Measurements from ENCODE around the gene PPP3R1.

Gene PPP3R1

DNA sequence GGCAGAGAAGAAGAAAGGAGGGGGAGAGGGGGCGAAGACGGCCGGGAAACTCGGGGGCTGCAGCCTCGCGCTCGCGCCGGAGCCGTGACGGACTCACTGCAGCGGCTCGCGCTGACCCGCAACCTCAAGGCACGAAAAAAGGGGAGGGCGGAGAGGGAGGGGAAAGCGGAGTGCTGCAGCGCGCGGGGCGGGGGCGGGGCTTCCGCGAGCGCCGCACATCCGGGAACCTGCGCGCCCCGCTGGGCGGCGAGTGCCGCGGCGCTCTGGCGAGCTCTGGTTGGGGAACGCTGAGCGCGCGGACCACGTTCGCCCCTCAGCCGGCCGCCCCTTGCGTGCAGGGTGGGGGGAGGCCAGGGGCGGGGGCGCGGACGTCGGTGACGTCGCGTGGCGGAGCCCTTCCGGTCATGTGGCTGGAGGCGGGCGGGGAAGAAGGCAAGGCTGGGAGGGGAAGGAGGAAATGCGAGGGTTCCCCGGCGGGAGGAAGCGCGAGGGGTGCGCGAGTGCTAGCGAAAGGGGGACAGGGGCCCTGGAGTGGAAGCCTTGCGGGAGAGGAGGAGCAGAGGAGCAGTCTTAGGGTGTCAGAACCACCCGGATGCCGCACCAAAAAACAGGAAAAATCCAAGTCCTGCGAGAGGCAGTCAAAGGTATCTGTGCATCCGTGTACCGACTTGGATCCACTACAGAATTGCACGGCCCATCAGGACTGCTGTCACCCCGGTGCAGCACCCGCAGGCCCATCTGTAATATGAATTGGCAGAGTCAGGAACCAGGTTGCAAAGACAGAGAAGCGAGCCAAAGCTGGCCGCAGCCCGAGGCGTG is at the start of gene PPP3R1:
TSS of gene PPP3R1 (minus strand) at position 133 of the 819 bp plus-strand sequence. CDS start 405 bp downstream, outside the sequence.
- DNase-seq = peak; percentile 96

DNA sequence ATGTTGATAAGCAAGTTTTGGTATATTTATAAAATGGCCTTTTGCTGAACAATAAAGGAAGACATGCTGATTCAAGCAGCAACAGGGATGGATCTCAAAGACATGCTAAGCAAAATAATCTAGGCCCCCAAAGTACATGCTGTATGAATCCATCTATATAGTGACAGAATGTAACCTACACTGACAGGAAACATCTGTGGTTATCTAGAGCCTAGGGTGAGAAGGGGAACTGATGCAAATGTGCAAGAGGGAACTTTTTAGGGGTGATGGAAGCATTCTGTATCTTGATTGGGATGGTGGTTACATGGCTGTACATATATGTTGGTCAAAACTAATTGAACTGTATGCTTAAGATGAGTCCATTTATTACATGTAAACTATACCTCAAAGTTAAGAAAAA is 43.2 kb upstream of the PPP3R1 start:
- no peak for DNase-seq

GRCh38 chr2:68294913-68295312 is 42.6 kb upstream of the PPP3R1 start:
- no peak for DNase-seq

DNA sequence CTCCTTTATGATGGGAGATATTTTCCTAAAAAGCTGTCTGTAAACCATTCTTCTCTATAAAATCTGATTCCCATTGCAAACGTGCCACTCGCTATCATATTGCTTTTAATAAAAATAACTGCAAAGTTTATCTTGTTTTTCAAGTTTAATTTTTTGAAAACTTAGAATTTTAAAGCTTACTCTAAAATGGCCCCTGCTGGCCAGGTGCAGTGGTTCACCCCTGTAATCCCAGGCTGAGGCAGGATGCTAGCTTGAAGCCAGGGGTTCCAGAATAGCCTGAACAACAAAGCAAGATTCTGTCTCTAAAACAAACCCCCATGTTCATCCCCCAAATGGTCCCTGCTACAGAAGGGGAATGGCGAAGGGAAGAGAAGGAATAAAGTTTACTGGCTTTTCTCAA is 41.9 kb upstream of the PPP3R1 start:
- DNase-seq = no peak

DNA sequence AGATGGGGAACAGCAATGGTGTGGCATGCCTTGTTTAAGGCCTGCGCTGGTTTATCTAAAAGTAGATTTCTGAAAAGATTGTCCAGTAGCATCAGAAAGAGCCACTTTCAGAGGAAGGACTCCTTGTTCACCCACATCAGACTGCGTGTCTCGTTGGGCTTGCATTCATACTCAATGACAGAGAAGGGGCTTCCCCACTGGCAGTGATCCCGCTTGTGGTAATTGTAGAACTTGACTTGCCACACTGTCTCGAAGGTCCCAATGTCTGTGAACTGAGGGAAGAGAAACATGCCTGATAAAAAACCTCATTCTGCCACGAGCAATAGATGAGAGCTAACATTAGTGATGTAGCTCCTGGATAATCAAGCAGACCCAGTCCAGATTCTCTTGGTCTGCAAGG is 41.4 kb upstream of the PPP3R1 start:
- no peak for DNase-seq

- DNase-seq = no peak
These were observed 40.7 kb upstream of the PPP3R1 start for GRCh38 chr2:68293024-68293423.

DNA sequence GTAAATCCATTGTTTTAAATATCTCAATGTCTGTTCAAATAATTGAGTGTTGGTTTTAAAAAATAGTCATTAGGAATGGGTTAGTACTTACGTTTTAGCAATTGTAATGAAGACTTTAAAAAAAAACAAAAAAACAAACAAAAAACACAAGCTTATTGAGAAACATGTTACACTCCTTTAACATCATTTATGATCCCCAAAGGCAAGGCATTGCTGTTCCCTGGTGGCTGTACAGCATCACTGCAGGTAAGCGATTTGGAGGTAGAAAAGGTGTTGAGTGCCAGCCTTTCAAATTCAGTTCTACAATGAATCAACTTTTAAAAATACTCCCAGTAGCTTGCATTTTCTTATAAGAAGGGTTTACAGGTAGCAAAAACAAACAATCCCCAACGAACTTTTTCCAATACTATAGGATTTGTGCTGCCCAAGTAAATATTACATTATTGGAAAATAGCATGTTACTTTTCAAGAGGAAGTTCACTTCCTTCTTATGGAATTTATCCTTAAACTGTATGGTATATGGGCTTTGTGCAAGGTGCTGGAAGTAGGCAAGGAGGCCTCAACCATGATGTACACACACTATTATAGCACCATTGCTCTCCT is 39.9 kb upstream of the PPP3R1 start:
- DNase-seq = peak; percentile 35

DNA sequence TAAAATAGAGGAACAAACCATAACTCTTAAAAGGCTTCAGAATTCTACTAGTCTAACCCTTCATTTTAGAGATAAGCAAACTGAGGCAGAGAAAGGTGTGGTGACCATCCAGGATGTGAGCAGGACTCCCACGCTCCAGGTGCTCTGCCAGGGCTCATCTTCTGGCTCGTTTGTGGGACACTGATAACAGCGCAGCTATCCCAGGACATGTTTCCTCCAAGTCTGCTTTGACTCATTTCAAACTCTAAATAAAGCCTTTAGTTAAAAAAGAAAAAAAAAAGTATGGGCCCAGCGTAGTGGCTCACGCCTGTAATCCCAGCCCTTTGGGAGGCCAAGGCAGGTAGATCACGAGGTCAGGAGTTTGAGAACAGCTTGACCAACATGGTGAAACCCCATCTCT is 39.0 kb upstream of the PPP3R1 start:
- DNase-seq = no peak

GRCh38 chr2:68290901-68291300 is 38.6 kb upstream of the PPP3R1 start:
- DNase-seq = no peak

DNA sequence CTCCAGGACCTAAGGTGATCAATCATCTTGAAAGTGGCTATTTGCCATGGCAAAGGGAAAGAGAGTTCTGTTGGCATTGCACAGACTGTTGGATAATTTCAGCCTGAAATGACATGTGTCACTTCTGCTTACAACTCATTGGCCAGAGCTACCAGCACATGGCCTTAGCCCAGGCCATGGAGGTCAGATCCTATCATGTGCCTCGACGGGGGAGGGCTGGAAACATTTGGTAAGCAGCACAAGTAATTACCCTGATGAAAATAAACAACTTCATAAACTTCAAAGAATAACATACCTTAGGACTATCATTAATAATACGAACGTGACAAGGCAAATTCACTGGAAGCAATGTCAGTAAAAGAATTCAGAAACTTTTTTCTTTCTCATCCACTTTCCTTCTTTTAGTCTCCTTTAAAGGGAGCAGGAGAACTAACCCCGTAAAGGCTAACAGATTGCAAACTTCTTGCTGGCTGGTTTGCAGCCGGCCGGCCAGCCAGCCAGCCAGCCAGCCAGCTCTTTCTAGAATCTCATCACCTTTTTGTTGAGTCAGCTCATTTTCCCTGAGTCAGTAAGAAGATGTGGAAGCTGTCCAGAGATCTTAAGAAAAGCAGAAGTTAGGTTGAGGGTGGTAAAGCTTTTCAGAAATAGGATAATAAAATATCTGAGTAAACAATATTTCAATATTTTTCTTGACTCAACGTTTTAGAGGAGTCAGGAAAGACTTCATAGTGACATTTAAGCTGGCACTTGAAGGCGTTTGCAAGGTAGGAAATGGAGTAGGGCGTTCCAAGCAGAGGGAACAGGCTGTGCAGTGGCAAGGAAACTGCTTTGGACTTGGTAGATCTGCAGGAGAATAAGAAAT is 35.5 kb upstream of the PPP3R1 start:
- no peak for DNase-seq

- no peak for DNase-seq
These were observed 32.6 kb upstream of the PPP3R1 start for GRCh38 chr2:68284896-68285295.

DNA sequence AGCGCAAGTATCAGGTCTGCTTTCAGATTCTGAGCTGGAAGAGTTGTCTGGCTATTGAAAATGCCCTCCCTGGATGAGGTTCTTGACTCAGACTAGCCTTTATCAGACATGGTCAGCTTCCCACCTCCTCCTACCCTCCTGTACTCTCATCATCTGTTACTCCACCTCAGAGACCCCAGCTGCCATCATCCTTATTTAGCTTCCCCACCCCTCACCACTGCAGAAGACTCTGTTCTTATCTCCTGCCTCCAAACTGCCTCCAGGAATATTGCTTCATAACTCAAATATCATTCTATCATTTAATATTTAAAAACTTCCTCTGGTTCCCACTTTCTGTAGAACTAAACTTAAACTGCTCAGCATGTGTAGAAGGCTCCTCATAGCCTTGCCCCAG is 31.1 kb upstream of the PPP3R1 start:
- DNase-seq = no peak

- peak; percentile 62 for DNase-seq
These were observed 30.6 kb upstream of the PPP3R1 start for GRCh38 chr2:68282811-68283418.

DNA sequence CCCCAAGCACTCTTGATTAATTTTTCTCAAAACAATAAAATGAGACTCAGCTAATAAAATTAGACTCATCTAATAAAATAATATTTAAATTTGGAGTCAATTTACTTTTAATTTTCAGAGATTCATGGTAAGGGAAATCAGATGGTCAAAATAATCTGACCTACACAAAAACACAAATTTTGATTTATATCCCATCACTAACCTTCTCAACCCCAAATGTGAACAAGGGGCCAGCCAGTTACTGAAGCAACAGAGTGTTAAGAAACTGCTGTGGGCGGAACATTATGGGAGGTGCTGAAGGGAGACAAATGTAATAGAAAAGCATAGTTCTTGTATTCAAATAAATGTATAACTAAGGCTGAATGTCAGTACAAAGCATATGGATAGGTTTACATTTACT is 28.5 kb upstream of the PPP3R1 start:
- no peak for DNase-seq

DNA sequence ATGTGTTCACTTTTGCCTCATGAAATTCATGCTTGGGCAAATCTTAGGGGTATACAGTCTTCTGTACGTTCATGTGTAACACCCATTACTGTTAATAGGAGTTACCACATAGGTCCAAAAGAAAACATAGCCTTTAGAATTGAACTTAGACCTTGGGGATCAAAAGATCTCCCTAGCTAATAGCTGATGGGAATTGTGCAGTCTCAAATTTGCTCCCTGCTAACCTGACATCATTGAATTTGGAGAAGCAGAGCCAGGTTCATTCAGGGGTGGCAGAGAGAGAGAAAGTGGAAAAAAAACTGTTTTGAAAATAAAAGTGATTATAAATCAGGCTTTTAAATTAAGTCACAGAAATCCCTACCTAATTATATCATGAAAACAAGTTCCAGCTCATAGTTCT is 28.0 kb upstream of the PPP3R1 start:
- no peak for DNase-seq

GRCh38 chr2:68279691-68280090 is 27.4 kb upstream of the PPP3R1 start:
- DNase-seq = no peak

- no peak for DNase-seq
These were observed 25.8 kb upstream of the PPP3R1 start for GRCh38 chr2:68278169-68278568.

- no peak for DNase-seq
These were observed 21.7 kb upstream of the PPP3R1 start for GRCh38 chr2:68274022-68274421.

DNA sequence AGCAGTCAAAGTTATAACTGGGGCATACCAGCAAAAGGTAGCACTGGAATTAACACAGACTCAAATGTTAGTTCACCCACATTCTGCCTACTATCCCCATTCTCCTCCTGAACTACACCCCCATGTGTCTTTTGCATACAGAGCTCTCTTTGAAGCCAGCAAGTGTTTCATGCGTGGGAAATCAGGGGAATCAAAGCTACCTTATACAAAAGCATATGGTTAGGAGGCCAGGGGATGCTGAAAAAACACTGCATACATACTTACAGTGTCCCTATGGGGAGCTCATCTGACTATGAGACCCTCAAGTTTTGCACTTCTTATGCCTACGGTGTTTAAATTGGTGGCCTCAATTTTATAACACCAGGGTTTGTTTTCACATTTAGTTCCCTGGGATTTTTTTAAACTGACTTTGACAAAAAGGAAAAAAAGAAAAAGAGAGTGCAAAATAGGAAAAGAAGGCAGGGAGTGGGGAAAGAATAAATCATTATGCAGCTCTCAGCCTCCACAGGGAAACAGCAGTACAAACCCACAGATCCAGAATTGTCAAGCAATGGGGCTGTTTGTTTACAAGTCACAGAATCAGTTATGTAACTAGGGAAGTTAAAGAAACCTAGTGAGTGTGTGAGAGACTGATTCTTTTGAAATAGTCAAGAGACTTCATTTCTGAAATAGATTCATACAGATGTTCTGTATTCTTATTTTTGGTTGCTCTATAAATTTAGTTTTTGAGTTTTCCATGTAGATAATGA is 20.1 kb upstream of the PPP3R1 start:
- DNase-seq = no peak

DNA sequence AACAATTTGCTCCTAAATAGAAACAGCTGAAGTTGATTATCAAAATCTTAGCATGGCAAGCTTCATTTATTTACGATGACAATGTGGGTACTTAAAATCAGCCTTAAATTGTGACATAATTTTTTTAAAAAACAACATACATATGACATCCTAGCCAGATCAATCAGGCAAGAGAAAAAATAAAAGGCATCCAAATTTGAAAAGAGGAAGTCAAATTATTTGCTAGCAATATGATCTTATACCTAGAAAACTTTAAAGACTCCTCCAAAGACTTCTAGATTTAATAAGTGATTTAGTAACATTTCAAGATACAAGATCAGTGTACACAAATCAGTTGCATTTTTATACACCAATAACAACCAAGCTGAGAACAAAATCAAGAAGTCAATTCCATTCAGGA is 14.3 kb upstream of the PPP3R1 start:
- DNase-seq = no peak

- no peak for DNase-seq
These were observed 11.3 kb upstream of the PPP3R1 start for GRCh38 chr2:68263632-68264031.

DNA sequence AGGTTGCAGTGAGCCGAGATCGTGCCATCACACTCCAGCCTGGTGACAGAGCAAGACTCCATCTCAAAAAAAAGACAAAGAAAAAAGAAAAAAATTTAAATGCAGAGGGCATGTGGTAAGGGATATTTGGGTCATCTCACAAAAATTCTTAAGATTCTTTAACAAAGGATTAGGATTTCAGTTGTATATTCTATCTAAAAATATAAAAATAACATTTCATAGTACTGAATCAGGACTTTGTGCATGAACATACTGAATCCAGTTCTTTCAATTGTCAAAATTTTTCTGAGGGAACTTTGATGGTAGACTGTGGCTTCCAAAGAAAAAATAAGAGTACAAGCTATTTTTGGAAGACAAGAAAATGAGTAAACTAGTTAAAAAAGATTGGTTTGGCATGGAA is 6.5 kb upstream of the PPP3R1 start:
- DNase-seq = no peak

DNA sequence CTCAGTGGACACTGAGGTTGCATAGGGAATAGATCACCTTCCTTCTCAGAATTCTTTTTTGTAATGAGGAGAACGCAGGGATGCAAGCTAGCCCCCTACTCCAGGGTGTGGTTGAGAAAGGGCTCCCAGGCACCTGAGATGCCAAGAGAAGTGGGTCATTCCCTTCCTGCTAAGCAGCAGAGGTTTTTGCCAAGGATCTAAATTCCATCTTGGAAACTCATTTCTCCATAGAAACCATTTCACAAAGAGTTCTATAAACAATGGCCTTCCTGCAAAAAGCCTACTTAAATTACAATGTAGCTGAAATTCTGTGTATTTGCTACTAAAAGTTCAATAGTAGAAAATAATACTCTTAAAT is 3.7 kb upstream of the PPP3R1 start:
- DNase-seq = no peak
